DOHH2 (cell line): ENCODE measurements around the gene RGS8.

ENCODE experiments used
- H3F3A ChIP-seq: fragments of 200-600 bp; sonication (generic), shearing (Covaris generic); 2 replicates; pipeline ENCODE4 v1.6.0; 2016; ENCODE audit warnings: antibody characterized with exemption, mild to moderate bottlenecking; ENCODE audit not compliant: control insufficient read depth, insufficient read depth
- H3K27ac ChIP-seq: fragments of 200-600 bp; sonication (generic); 2 replicates; pipeline ENCODE4 v1.5.1; 2014; ENCODE audit warnings: low read depth, mild to moderate bottlenecking, low read length, moderate library complexity
- H3K27me3 ChIP-seq: fragments of 200-600 bp; sonication (generic); 2 replicates; pipeline ENCODE4 v1.6.1; 2014; ENCODE audit warnings: mild to moderate bottlenecking, low read length, mixed read lengths; ENCODE audit not compliant: control insufficient read depth
- H3K36me3 ChIP-seq: fragments of 200-600 bp; sonication (generic); 2 replicates; pipeline ENCODE4 v1.6.1; 2014; ENCODE audit warnings: mild to moderate bottlenecking, low read length, moderate library complexity, mixed read lengths; ENCODE audit not compliant: control insufficient read depth
- H3K4me1 ChIP-seq: fragments of 200-600 bp; sonication (generic); 2 replicates; pipeline ENCODE4 v1.6.1; 2014; ENCODE audit warnings: mild to moderate bottlenecking, low read length, mixed read lengths; ENCODE audit not compliant: control insufficient read depth
- H3K4me2 ChIP-seq: fragments of 200-600 bp; sonication (generic); 2 replicates; pipeline ENCODE4 v1.6.0; 2014; ENCODE audit warnings: mild to moderate bottlenecking, low read length, moderate library complexity
- H3K4me3 ChIP-seq: fragments of 200-600 bp; sonication (generic); 2 replicates; pipeline ENCODE4 v1.5.1; 2014; ENCODE audit warnings: mild to moderate bottlenecking, low read length, mixed read lengths
- H3K79me2 ChIP-seq: fragments of 200-600 bp; sonication (generic); 2 replicates; pipeline ENCODE4 v1.6.1; 2014; ENCODE audit warnings: mild to moderate bottlenecking, low read length, mixed read lengths; ENCODE audit not compliant: control insufficient read depth
- H3K9me2 ChIP-seq: fragments of 200-600 bp; sonication (generic); replicated peaks from 2 replicates; pipeline ENCODE4 v1.6.1; 2014; ENCODE audit warnings: mild to moderate bottlenecking, low read length, mixed read lengths; ENCODE audit not compliant: control insufficient read depth
- H3K9me3 ChIP-seq: fragments of 200-600 bp; sonication (generic); 2 replicates; pipeline ENCODE4 v1.6.1; 2014; ENCODE audit warnings: antibody characterized with exemption, low read length, mixed read lengths; ENCODE audit not compliant: control insufficient read depth, insufficient read depth
- H4K20me1 ChIP-seq: fragments of 200-600 bp; sonication (generic); 2 replicates; pipeline ENCODE4 v1.6.0; 2014; ENCODE audit warnings: low read depth, mild to moderate bottlenecking, antibody characterized with exemption, low read length, moderate library complexity; ENCODE audit not compliant: control insufficient read depth, insufficient read depth
- EZH2phosphoT487 ChIP-seq: fragments of 200-600 bp; sonication (generic); IDR thresholded peaks from 2 replicates; pipeline ENCODE4 v1.6.1; 2017; ENCODE audit warnings: borderline replicate concordance, mild to moderate bottlenecking, antibody characterized with exemption, low read length, moderate library complexity, mixed read lengths
- TF ChIP-seq, protein P1 (sequence below): fragments of 200-600 bp; sonication (generic); IDR thresholded peaks from one replicate; pipeline ENCODE4 v1.5.1; 2014; ENCODE audit warnings: antibody characterized with exemption, mild to moderate bottlenecking, low read depth, low read length; ENCODE audit not compliant: poor library complexity, severe bottlenecking

RGS8 gene

GRCh38 chr1:182703539-182703938 is 19.2 kb upstream of the RGS8 start:
- Histone ChIP-seq H3F3A (no peaks in the 10 kb centered on the region), H3K36me3 (no peaks in the 10 kb centered on the region), H3K9me3 (no peaks in the 10 kb centered on the region), H3K4me1 (peaks cover 5% of the 10 kb centered on the region; the same call in 1 of the 2 replicates), H3K4me2 (no peak overlapping the region), H3K79me2 (no peaks in the 10 kb centered on the region), H4K20me1 (no peaks in the 10 kb centered on the region), H3K4me3 (no peak overlapping the region), H3K27ac (no peak overlapping the region), H3K27me3 (no peaks in the 10 kb centered on the region), H3K9me2 (no peaks in the 10 kb centered on the region)
- TF ChIP-seq EZH2phosphoT487 = no peak
- TF ChIP-seq, protein P1, sequence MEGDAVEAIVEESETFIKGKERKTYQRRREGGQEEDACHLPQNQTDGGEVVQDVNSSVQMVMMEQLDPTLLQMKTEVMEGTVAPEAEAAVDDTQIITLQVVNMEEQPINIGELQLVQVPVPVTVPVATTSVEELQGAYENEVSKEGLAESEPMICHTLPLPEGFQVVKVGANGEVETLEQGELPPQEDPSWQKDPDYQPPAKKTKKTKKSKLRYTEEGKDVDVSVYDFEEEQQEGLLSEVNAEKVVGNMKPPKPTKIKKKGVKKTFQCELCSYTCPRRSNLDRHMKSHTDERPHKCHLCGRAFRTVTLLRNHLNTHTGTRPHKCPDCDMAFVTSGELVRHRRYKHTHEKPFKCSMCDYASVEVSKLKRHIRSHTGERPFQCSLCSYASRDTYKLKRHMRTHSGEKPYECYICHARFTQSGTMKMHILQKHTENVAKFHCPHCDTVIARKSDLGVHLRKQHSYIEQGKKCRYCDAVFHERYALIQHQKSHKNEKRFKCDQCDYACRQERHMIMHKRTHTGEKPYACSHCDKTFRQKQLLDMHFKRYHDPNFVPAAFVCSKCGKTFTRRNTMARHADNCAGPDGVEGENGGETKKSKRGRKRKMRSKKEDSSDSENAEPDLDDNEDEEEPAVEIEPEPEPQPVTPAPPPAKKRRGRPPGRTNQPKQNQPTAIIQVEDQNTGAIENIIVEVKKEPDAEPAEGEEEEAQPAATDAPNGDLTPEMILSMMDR = no peak

DNA sequence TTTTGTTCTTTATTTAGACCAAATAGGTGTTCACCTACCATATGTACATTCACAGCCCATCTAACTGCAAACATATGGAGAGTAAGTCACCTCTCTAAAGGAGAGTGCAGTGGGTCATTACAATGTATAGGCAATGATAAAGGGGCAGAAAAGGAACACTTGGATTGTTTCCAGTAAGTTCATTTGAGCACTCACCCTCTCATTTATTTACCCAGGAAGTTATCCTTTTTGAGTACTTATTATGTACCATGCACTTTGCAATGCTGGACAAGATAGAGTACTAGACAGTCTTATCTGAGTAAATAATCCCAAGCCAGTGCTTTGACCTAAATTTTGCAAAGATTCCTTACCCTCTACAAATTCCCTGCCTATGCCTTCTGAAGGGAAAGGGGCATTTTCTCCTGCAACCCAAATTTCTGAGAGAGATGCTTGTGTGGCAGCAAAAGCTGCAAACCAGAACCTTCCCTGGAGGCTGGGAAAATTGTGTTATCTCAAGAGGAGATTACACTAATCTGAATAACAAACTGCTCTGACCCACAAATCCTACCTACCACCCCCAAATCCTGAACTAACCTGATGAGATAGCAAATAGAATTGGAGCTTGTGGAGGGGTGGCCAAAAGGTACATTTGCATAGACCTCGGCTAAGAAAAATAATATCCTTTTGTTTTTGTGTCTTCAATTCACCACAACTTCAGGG is 18.6 kb upstream of the RGS8 start:
- Histone ChIP-seq H3K27ac (no peak overlapping the region), H3K4me3 (no peak overlapping the region)
- TF ChIP-seq EZH2phosphoT487 = no peak
- TF ChIP-seq, protein P1 = no peak

DNA sequence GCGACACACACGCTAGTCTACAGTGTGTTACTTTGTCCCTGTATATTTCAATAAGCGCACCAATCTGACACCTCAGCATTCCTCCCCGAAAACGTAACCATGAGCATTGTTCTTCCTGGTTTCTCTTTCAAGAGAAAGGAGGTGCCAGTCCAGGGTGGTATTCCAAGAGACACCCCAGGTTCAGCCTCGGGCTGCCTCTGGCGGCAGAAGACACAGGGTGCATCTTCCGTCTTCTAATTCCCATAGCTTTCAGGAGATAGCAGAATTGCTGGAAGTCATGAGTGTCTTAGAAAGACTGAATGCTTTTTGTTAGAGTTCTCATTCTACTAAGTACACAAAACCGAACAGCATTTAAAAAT is 15.9 kb upstream of the RGS8 start:
- H3K9me3 ChIP-seq = no peaks in the 10 kb centered on the region
- H3F3A ChIP-seq = no peaks in the 10 kb centered on the region
- H3K36me3 ChIP-seq = no peaks in the 10 kb centered on the region
- H3K27ac ChIP-seq = no peak overlapping the region
- no peaks in the 10 kb centered on the region for H3K9me2 ChIP-seq
- H3K27me3 ChIP-seq = no peaks in the 10 kb centered on the region
- no peak overlapping the region for H3K4me2 ChIP-seq
- no peak overlapping the region for H3K4me3 ChIP-seq
- H3K4me1 ChIP-seq = peaks cover 5% of the 10 kb centered on the region; the same call in 1 of the 2 replicates
- no peak for TF ChIP-seq EZH2phosphoT487
- no peaks in the 10 kb centered on the region for H4K20me1 ChIP-seq
- H3K79me2 ChIP-seq = no peaks in the 10 kb centered on the region

More for the DNA sequence above, 18.6 kb upstream of the RGS8 start:
- no peaks in the 10 kb centered on the region for H3K9me3 ChIP-seq
- no peaks in the 10 kb centered on the region for H3K27me3 ChIP-seq
- H3K79me2 ChIP-seq = no peaks in the 10 kb centered on the region
- H4K20me1 ChIP-seq = no peaks in the 10 kb centered on the region
- H3K36me3 ChIP-seq = no peaks in the 10 kb centered on the region
- peaks cover 5% of the 10 kb centered on the region; the same call in 1 of the 2 replicates for H3K4me1 ChIP-seq
- no peaks in the 10 kb centered on the region for H3F3A ChIP-seq
- no peaks in the 10 kb centered on the region for H3K9me2 ChIP-seq
- no peak overlapping the region for H3K4me2 ChIP-seq

- Histone ChIP-seq H3K27me3 (no peaks in the 10 kb centered on the region), H3F3A (no peaks in the 10 kb centered on the region), H3K27ac (no peak overlapping the region), H4K20me1 (no peaks in the 10 kb centered on the region), H3K4me3 (no peak overlapping the region), H3K79me2 (no peaks in the 10 kb centered on the region), H3K4me2 (no peak overlapping the region), H3K36me3 (no peaks in the 10 kb centered on the region), H3K4me1 (peaks cover 5% of the 10 kb centered on the region; the same call in 1 of the 2 replicates), H3K9me2 (no peaks in the 10 kb centered on the region), H3K9me3 (no peaks in the 10 kb centered on the region)
- no peak for TF ChIP-seq EZH2phosphoT487
- TF ChIP-seq, protein P1 = no peak
Observed at GRCh38 chr1:182699393-182700350, 15.3 kb upstream of the RGS8 start.
